Hepatocyte (in vitro differentiated cells): ENCODE results near the gene ISX.

ENCODE experiments used
- CTCF ChIP-seq: fragments of 200-600 bp; sonication (generic); IDR thresholded peaks from 2 replicates; pipeline ENCODE4 v1.5.1; 2016; ENCODE audit warnings: antibody characterized with exemption, mild to moderate bottlenecking; ENCODE audit not compliant: poor library complexity
- EZH2 ChIP-seq: fragments of 200-600 bp; sonication (generic); IDR thresholded peaks from 2 replicates; pipeline ENCODE4 v1.6.1; 2016; ENCODE audit warnings: antibody characterized with exemption, mild to moderate bottlenecking, borderline replicate concordance

GRCh38 chr22:35126993-35127392 is 61.0 kb downstream of the ISX start:
- TF ChIP-seq CTCF (no peak), EZH2 (no peak)
